MM.1S (cell line): ENCODE data around the gene KLF15.

ENCODE experiments used
- DNase-seq: peaks from one replicate; pipeline ENCODE4 v3.0.0-alpha.2; 2015
- H2AFZ ChIP-seq: fragments of 300-600 bp; sonication (generic); 2 replicates; pipeline ENCODE4 v1.6.0; 2016; ENCODE audit warnings: antibody characterized with exemption, low read length
- H3F3A ChIP-seq: fragments of 300-600 bp; sonication (generic); 2 replicates; pipeline ENCODE4 v1.6.1; 2016; ENCODE audit warnings: mild to moderate bottlenecking, antibody characterized with exemption, low read length, moderate library complexity, mixed read lengths; ENCODE audit not compliant: insufficient read depth
- H3K27ac ChIP-seq: fragments of 300-600 bp; sonication (generic); 2 replicates; pipeline ENCODE4 v1.5.1; 2016; ENCODE audit warnings: mild to moderate bottlenecking, low read length
- H3K27me3 ChIP-seq: fragments of 300-600 bp; sonication (generic); replicated peaks from 2 replicates; pipeline ENCODE4 v1.6.0; 2016; ENCODE audit warnings: low read length; ENCODE audit not compliant: insufficient read depth
- H3K36me3 ChIP-seq: fragments of 300-600 bp; sonication (generic); replicated peaks from 2 replicates; pipeline ENCODE4 v1.6.1; 2016; ENCODE audit warnings: mild to moderate bottlenecking, low read length, mixed read lengths; ENCODE audit not compliant: insufficient read depth
- H3K4me1 ChIP-seq: fragments of 300-600 bp; sonication (generic); 2 replicates; pipeline ENCODE4 v1.6.1; 2016; ENCODE audit warnings: low read length, mixed read lengths
- H3K4me2 ChIP-seq: fragments of 300-600 bp; sonication (generic); 2 replicates; pipeline ENCODE4 v1.6.0; 2016; ENCODE audit warnings: low read depth, low read length
- H3K4me3 ChIP-seq: fragments of 300-600 bp; sonication (generic); 2 replicates; pipeline ENCODE4 v1.5.1; 2016; ENCODE audit warnings: low read length, mixed read lengths
- H3K79me2 ChIP-seq: fragments of 300-600 bp; sonication (generic); 2 replicates; pipeline ENCODE4 v1.6.1; 2016; ENCODE audit warnings: mixed run types, low read length, mixed read lengths
- H3K9ac ChIP-seq: fragments of 300-600 bp; sonication (generic); 2 replicates; pipeline ENCODE4 v1.6.1; 2016; ENCODE audit warnings: low read length, mixed read lengths
- H3K9me2 ChIP-seq: fragments of 300-600 bp; sonication (generic); replicated peaks from 2 replicates; pipeline ENCODE4 v1.6.1; 2016; ENCODE audit warnings: mild to moderate bottlenecking, low read length, mixed read lengths; ENCODE audit not compliant: insufficient read depth
- H3K9me3 ChIP-seq: fragments of 300-600 bp; sonication (generic); replicated peaks from 2 replicates; pipeline ENCODE4 v1.6.1; 2016; ENCODE audit warnings: mild to moderate bottlenecking, low read length, mixed read lengths; ENCODE audit not compliant: insufficient read depth
- H4K20me1 ChIP-seq: fragments of 300-600 bp; sonication (generic); 2 replicates; pipeline ENCODE4 v1.6.1; 2016; ENCODE audit warnings: mild to moderate bottlenecking, low read length, moderate library complexity, mixed read lengths; ENCODE audit not compliant: insufficient read depth
- EZH2 ChIP-seq: fragments of 300-600 bp; sonication (generic); optimal IDR thresholded peaks from 2 replicates; pipeline ENCODE3; 2017; ENCODE audit warnings: low read depth, mild to moderate bottlenecking, antibody characterized with exemption, low read length, mixed read lengths
- EZH2phosphoT487 ChIP-seq: fragments of 300-600 bp; sonication (generic); IDR thresholded peaks from 2 replicates; pipeline ENCODE4 v1.6.1; 2018; ENCODE audit warnings: antibody characterized with exemption, low read length
- TF ChIP-seq, protein P1 (sequence below): fragments of 300-600 bp; sonication (generic); IDR thresholded peaks from 2 replicates; pipeline ENCODE4 v1.5.1; 2016; ENCODE audit warnings: antibody characterized with exemption, low read length, mixed read lengths

KLF15 gene

DNA sequence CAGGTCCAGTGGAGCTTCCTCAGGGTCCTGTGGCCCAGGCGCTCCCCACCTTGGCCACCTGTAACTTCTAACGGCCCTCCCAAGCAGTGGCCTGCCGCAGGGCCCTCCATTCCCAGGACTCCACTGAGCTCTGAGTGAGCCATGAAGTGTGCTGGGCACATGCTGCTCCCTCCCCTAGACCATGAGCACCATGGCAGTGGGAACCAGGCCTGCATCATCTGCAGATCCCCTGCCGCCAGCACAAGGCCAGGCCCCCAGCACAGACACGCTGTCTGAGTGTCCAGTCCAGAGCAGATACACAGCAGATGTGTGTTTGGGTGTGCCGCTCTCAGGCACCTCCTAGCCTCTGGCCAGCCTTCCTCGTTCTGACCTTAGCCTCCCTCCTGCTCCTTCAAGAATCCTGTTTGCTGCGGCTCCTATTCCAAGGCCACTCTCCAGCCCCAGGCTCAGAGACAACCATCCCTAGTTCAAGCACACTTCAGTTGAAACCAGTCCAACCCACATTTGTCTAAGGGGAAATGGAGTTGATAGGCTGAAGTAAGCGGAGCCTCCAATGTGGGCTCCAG, 7.0 kb upstream of the KLF15 start:
- Histone ChIP-seq H3K9me2 (no peaks in the 10 kb centered on the region), H3K27ac (no peak overlapping the region), H2AFZ (no peak overlapping the region), H3K9ac (no peak overlapping the region), H4K20me1 (no peaks in the 10 kb centered on the region), H3K36me3 (no peaks in the 10 kb centered on the region), H3K4me1 (no peaks in the 10 kb centered on the region), H3K9me3 (no peaks in the 10 kb centered on the region), H3K4me3 (no peak overlapping the region), H3K27me3 (no peaks in the 10 kb centered on the region), H3F3A (no peaks in the 10 kb centered on the region), H3K4me2 (no peak overlapping the region), H3K79me2 (no peaks in the 10 kb centered on the region)
- peak; percentile 5 for DNase-seq
- no peak for TF ChIP-seq EZH2
- TF ChIP-seq EZH2phosphoT487: no peak
- TF ChIP-seq, protein P1, sequence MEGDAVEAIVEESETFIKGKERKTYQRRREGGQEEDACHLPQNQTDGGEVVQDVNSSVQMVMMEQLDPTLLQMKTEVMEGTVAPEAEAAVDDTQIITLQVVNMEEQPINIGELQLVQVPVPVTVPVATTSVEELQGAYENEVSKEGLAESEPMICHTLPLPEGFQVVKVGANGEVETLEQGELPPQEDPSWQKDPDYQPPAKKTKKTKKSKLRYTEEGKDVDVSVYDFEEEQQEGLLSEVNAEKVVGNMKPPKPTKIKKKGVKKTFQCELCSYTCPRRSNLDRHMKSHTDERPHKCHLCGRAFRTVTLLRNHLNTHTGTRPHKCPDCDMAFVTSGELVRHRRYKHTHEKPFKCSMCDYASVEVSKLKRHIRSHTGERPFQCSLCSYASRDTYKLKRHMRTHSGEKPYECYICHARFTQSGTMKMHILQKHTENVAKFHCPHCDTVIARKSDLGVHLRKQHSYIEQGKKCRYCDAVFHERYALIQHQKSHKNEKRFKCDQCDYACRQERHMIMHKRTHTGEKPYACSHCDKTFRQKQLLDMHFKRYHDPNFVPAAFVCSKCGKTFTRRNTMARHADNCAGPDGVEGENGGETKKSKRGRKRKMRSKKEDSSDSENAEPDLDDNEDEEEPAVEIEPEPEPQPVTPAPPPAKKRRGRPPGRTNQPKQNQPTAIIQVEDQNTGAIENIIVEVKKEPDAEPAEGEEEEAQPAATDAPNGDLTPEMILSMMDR: no peak

DNA sequence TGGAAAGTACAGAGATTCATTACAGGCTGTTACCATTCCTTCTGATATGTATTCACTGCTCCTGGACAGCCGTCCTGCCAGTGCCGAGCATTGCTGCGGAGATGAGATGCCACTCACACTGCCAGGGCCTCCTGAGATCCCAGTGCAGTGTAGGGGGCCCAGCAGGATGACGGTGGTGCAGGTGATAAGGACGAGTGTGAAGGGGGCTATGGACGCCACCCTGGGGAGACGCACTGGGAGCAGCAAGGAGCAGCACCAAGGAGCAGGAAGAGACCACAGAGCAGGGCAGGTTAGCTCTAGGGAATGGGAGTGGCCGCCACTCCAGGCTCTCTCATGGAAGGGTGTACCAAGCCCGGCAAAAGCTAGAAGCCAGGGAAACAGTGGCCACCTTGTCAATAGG, 4.0 kb upstream of the KLF15 start:
- Histone ChIP-seq H3K9ac (no peak overlapping the region), H3K27ac (no peak overlapping the region), H3K4me2 (no peak overlapping the region), H3K27me3 (no peaks in the 10 kb centered on the region), H3K4me3 (no peak overlapping the region), H3K36me3 (no peaks in the 10 kb centered on the region), H3F3A (peaks cover 9% of the 10 kb centered on the region), H3K9me3 (no peaks in the 10 kb centered on the region), H3K79me2 (peaks cover 6% of the 10 kb centered on the region), H3K9me2 (no peaks in the 10 kb centered on the region), H2AFZ (no peak overlapping the region), H4K20me1 (no peaks in the 10 kb centered on the region), H3K4me1 (peaks cover 7% of the 10 kb centered on the region; the same call in 1 of the 2 replicates)
- TF ChIP-seq, protein P1: no peak
- no peak for TF ChIP-seq EZH2
- TF ChIP-seq EZH2phosphoT487: no peak
- no peak for DNase-seq

DNA sequence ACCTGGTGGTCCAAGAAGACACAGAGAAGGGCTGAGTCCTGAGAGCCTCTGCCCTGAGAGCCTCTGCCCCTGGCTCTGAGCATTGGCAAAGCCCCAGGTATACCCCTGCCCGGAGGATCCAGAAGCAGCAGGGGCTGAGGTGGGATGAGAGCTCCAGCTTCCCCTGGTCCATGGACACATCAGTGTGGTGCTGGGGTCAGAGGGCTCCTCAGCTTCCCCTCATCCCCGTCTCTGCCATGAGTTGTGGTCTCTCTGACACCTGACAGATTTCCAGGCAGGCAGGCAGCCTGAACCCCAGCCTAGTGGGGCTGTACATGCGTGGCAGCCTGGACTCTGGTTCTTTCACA, 3.5 kb upstream of the KLF15 start:
- Histone ChIP-seq H3K9ac (no peak overlapping the region), H3K4me3 (no peak overlapping the region), H3K27me3 (no peaks in the 10 kb centered on the region), H3K9me3 (no peaks in the 10 kb centered on the region), H3K36me3 (no peaks in the 10 kb centered on the region), H3F3A (peaks cover 11% of the 10 kb centered on the region), H2AFZ (no peak overlapping the region), H3K4me2 (no peak overlapping the region), H3K4me1 (peaks cover 7% of the 10 kb centered on the region; the same call in 1 of the 2 replicates), H4K20me1 (no peaks in the 10 kb centered on the region), H3K27ac (no peak overlapping the region), H3K79me2 (peaks cover 7% of the 10 kb centered on the region), H3K9me2 (no peaks in the 10 kb centered on the region)
- TF ChIP-seq, protein P1: no peak
- no peak for TF ChIP-seq EZH2
- no peak for TF ChIP-seq EZH2phosphoT487
- no peak for DNase-seq
